Right cardiac atrium (tissue), 5 donors: ENCODE data around the gene COX14. TPM values are rescaled to one million over a fixed set of nuclear protein-coding genes. Genes with fewer than 3 reads are reported as not detected.
A peak's percentile ranks its signal among the peaks of the same experiment; 100 is the strongest.

Source experiments
- ATAC-seq, 2 donors: fragments of 200-7000 bp; cut with Tn5 transposase; one replicate each; pipeline versions ENCODE4 v1.8.0 to v1.9.1; 2020; ENCODE audit warnings: moderate library complexity in 2 of 2, mild to moderate bottlenecking in 1 of 2
- DNase-seq, 3 donors: peaks; one replicate each; pipeline ENCODE4 v3.0.0-alpha.2; 2020
- H3K27ac ChIP-seq: one replicate; pipeline ENCODE4 v1.5.1; 2013; ENCODE audit warnings: mild to moderate bottlenecking, low read length, control low read depth, moderate library complexity
- H3K27me3 ChIP-seq: one replicate; pipeline ENCODE4 v1.6.1; 2013; ENCODE audit not compliant: control insufficient read depth, insufficient read depth
- H3K4me1 ChIP-seq: one replicate; pipeline ENCODE4 v1.6.1; 2013; ENCODE audit warnings: low read length; ENCODE audit not compliant: control insufficient read depth, insufficient read depth
- H3K4me3 ChIP-seq: one replicate; pipeline ENCODE4 v1.5.1; 2013; ENCODE audit warnings: low read length, control low read depth
- H3K9me3 ChIP-seq: one replicate; pipeline ENCODE4 v1.6.1; 2013; ENCODE audit warnings: low read length; ENCODE audit not compliant: control insufficient read depth
- WGBS: extraction: QIAGEN DNeasy Blood & Tissue Kit; methylation state at CpG from one replicate; pipeline ENCODE4 v1.1.7; 2013; 5-methylcytosine and 5-hydroxymethylcytosine counted together
- intact Hi-C, 4 donors: fragments of 100-400 bp; cut with DNase I; formaldehyde crosslinking; loops; one replicate each; pipeline versions ENCODE4 v1.11.0 to v1.14.0; 2022 to 2023
- polyA plus RNA-seq: library from polyadenylated mRNA; stranded (reverse); fragments of 200-250 nt; gene quantifications from one replicate; pipeline ENCODE4 v1.2.3, GENCODE V29; 2013
- total RNA-seq, 4 donors: library from RNA; stranded (reverse); fragmentation: NEBNext Ultra II Directional; extraction: Animal tissue kit (Norgen Biotek cat#: 25700); gene quantifications; one replicate each; pipeline ENCODE4 v1.2.1, GENCODE V29; 2021
- donor health status: healthy with polysubstance abuse.
- donor health status: DM: no; HTN: yes; CAD: no.
- donor health status: DM: no; HTN: no; CAD: no.
- donor health status: DM: no; HTN: yes; CAD: no; lungs with severe emphysema.
- donor health status: DM: yes; HTN: yes; CAD: no.

COX14 gene
- total and polyA plus RNA-seq, 5 donors: 141 to 258 (median 191) TPM

- DNase-seq (peak; percentile 94 to 97 (median 97)), ATAC-seq (peak; percentile 95 to 96)
- under 1% methylated on average over 69 of the region's 69 CpGs for WGBS
- intact Hi-C loops: loop anchor here in 2 of 4 donors (5.0 to 10.0 kb wide), 2 partner anchors 90 to 92 kb away; no protein-coding TSS in a partner anchor
- Histone ChIP-seq H3K4me3 (peak within 1 kb of the TSS; percentile 100), H3K9me3 (no peaks in the 10 kb centered on the region), H3K27me3 (no peaks in the 10 kb centered on the region), H3K27ac (peak within 1 kb of the TSS; percentile 97), H3K4me1 (no peaks in the 10 kb centered on the region)
Measured at GRCh38 chr12:50084775-50085614, 27.0 kb upstream of the COX14 start, which contains the start of gene SMARCD1. SMARCD1 (plus strand) TSS chr12:50085342; CDS start chr12:50085370, 28 bp downstream.

- 5% methylated on average over 8 of the region's 8 CpGs for WGBS
- DNase-seq: no peak
- H3K27me3 ChIP-seq: no peaks in the 10 kb centered on the region
- no peak for ATAC-seq
- H3K27ac ChIP-seq: peak overlapping the region; percentile 88
- intact Hi-C loops: loop anchor here in 2 of 4 donors (5.0 to 10.0 kb wide), 2 partner anchors 89 to 92 kb away; no protein-coding TSS in a partner anchor
- no peaks in the 10 kb centered on the region for H3K4me1 ChIP-seq
- peak overlapping the region; percentile 100 for H3K4me3 ChIP-seq
- H3K9me3 ChIP-seq: no peaks in the 10 kb centered on the region
Measured at GRCh38 chr12:50085615-50086072, 26.4 kb upstream of the COX14 start.

- ATAC-seq: no peak
- intact Hi-C loops: loop anchor here in 2 of 4 donors (5.0 to 10.0 kb wide), 2 partner anchors 89 to 91 kb away; no protein-coding TSS in a partner anchor
- DNase-seq: no peak
Measured at GRCh38 chr12:50086148-50086547, 25.9 kb upstream of the COX14 start.

GRCh38 chr12:50087151-50087550 lies 24.9 kb upstream of the COX14 start:
- intact Hi-C loops: loop anchor here in 2 of 4 donors (5.0 to 10.0 kb wide), 2 partner anchors 88 to 90 kb away; no protein-coding TSS in a partner anchor
- DNase-seq (no peak), ATAC-seq (no peak)
- H3K27ac ChIP-seq: no peak overlapping the region
- H3K27me3 ChIP-seq: no peaks in the 10 kb centered on the region
- H3K4me3 ChIP-seq: no peak overlapping the region
- H3K4me1 ChIP-seq: no peaks in the 10 kb centered on the region
- WGBS: 81% methylated on average over 9 of the region's 9 CpGs
- H3K9me3 ChIP-seq: no peaks in the 10 kb centered on the region

More at GRCh38 chr12:50086148-50086547, 25.9 kb upstream of the COX14 start:
- 78% methylated on average over 5 of the region's 5 CpGs for whole genome bisulfite sequencing
- Histone ChIP-seq H3K27me3 (no peaks in the 10 kb centered on the region), H3K4me1 (no peaks in the 10 kb centered on the region), H3K9me3 (no peaks in the 10 kb centered on the region), H3K27ac (peak overlapping the region; percentile 88), H3K4me3 (peak overlapping the region; percentile 100)

- DNase-seq (no peak), ATAC-seq (no peak)
- H3K27me3 ChIP-seq: no peaks in the 10 kb centered on the region
- H3K4me3 ChIP-seq: no peak overlapping the region
- intact Hi-C loops: loop anchor here in 2 of 4 donors (5.0 to 10.0 kb wide), 2 partner anchors 87 to 89 kb away; no protein-coding TSS in a partner anchor
- no peak overlapping the region for H3K27ac ChIP-seq
- no peaks in the 10 kb centered on the region for H3K9me3 ChIP-seq
- no peaks in the 10 kb centered on the region for H3K4me1 ChIP-seq
- 48% methylated on average over 3 of the region's 3 CpGs for WGBS
Measured at GRCh38 chr12:50087995-50088394, 24.0 kb upstream of the COX14 start.

GRCh38 chr12:50088577-50089335 lies 23.3 kb upstream of the COX14 start:
- H3K4me1 ChIP-seq: no peaks in the 10 kb centered on the region
- intact Hi-C loops: loop anchor here in 2 of 4 donors (5.0 to 10.0 kb wide), 2 partner anchors 86 to 89 kb away; no protein-coding TSS in a partner anchor
- WGBS: 40% methylated on average over 3 of the region's 3 CpGs
- DNase-seq (no peak), ATAC-seq (no peak)
- H3K27ac ChIP-seq: no peak overlapping the region
- no peaks in the 10 kb centered on the region for H3K27me3 ChIP-seq
- no peak overlapping the region for H3K4me3 ChIP-seq
- H3K9me3 ChIP-seq: no peaks in the 10 kb centered on the region

GRCh38 chr12:50089730-50090129 lies 22.3 kb upstream of the COX14 start:
- DNase-seq (no peak), ATAC-seq (no peak)
- Histone ChIP-seq H3K4me3 (no peak overlapping the region), H3K9me3 (no peaks in the 10 kb centered on the region), H3K27me3 (no peaks in the 10 kb centered on the region), H3K4me1 (no peaks in the 10 kb centered on the region), H3K27ac (no peak overlapping the region)
- 95% methylated on average over 7 of the region's 7 CpGs for WGBS
- intact Hi-C loops: loop anchor here in 2 of 4 donors (5.0 to 10.0 kb wide), 2 partner anchors 85 to 88 kb away; no protein-coding TSS in a partner anchor

GRCh38 chr12:50090391-50090790 lies 21.6 kb upstream of the COX14 start:
- no peak for ATAC-seq
- H3K27ac ChIP-seq: no peak overlapping the region
- WGBS: 74% methylated on average over 5 of the region's 5 CpGs

GRCh38 chr12:50097952-50098351 lies 14.1 kb upstream of the COX14 start:
- 79% methylated on average over 6 of the region's 6 CpGs for WGBS
- ATAC-seq (no peak), DNase-seq (no peak)
- intact Hi-C loops: no loop called here
- H3K4me1 ChIP-seq: no peaks in the 10 kb centered on the region
- no peaks in the 10 kb centered on the region for H3K9me3 ChIP-seq
- H3K27me3 ChIP-seq: no peaks in the 10 kb centered on the region
- H3K4me3 ChIP-seq: no peak overlapping the region
- H3K27ac ChIP-seq: no peak overlapping the region

More at GRCh38 chr12:50090391-50090790, 21.6 kb upstream of the COX14 start:
- Histone ChIP-seq H3K27me3 (no peaks in the 10 kb centered on the region), H3K9me3 (no peaks in the 10 kb centered on the region), H3K4me3 (no peak overlapping the region), H3K4me1 (no peaks in the 10 kb centered on the region)
- intact Hi-C loops: no loop called here
- DNase-seq: no peak

- no peak for DNase-seq
- Histone ChIP-seq H3K9me3 (no peaks in the 10 kb centered on the region), H3K27me3 (no peaks in the 10 kb centered on the region), H3K4me1 (no peaks in the 10 kb centered on the region), H3K4me3 (no peak overlapping the region), H3K27ac (peak overlapping the region; percentile 13)
- WGBS: 57% methylated on average over 5 of the region's 5 CpGs
- ATAC-seq: peak in 1 of 2 donors; percentile 26
- intact Hi-C loops: no loop called here
Measured at GRCh38 chr12:50099302-50100008, 12.6 kb upstream of the COX14 start.
